ENCODE results near the gene GYS1. TPM values are rescaled to one million over a fixed set of nuclear protein-coding genes. Genes with fewer than 3 reads are reported as not detected.
"Not testable (repeated sequence)": the region's sequence is repeated elsewhere in the genome, so short reads cannot be mapped to it uniquely, and the experiment has no call there.

The GYS1 gene
- total and polyA plus RNA-seq, 4 donors: 2.6 to 8.7 (median 6.3) TPM

- DNase-seq (ENCODE audit: low spot score): no peak
- H3K9ac ChIP-seq (ENCODE audit: low read depth in 1 of 2, low read length in 2 of 2): no peak overlapping the region
- H3K9me3 ChIP-seq (ENCODE audit: control insufficient read depth in 4 of 4, low read length in 3 of 4): no peaks in the 10 kb centered on the region
- H3K27me3 ChIP-seq (ENCODE audit: control insufficient read depth in 4 of 4, insufficient read depth in 4 of 4, low read length in 3 of 4): no peaks in the 10 kb centered on the region
- no peak overlapping the region for H3K4me3 ChIP-seq (ENCODE audit: low read depth in 1 of 3, low read length in 3 of 3)
- WGBS: 81% methylated on average over 17 of the region's 17 CpGs
- no peaks in the 10 kb centered on the region for H3K4me1 ChIP-seq (ENCODE audit: control insufficient read depth in 4 of 4, insufficient read depth in 4 of 4, low read length in 3 of 4)
- no peaks in the 10 kb centered on the region for H3K36me3 ChIP-seq (ENCODE audit: control insufficient read depth in 4 of 4, insufficient read depth in 3 of 4, low read depth in 1 of 4, low read length in 3 of 4)
- TF ChIP-seq EGR1 (IDR thresholded peaks at IDR 0.05; ENCODE audit: low read depth in 2 of 2) (no peak), FOXA1 (IDR thresholded peaks at IDR 0.05) (no peak), YY1 (IDR thresholded peaks at IDR 0.05) (no peak), REST (IDR thresholded peaks at IDR 0.05) (no peak), RAD21 (IDR thresholded peaks at IDR 0.05) (no peak), HNF4G (IDR thresholded peaks at IDR 0.05) (no peak), GABPA (IDR thresholded peaks at IDR 0.05 in 1 of 2, conservative IDR thresholded peaks at IDR 0.05 in 1 of 2) (no peak), JUND (IDR thresholded peaks at IDR 0.05) (no peak)
- TF ChIP-seq, protein P1, sequence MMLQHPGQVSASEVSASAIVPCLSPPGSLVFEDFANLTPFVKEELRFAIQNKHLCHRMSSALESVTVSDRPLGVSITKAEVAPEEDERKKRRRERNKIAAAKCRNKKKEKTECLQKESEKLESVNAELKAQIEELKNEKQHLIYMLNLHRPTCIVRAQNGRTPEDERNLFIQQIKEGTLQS (IDR thresholded peaks at IDR 0.05): no peak
- no peak overlapping the region for H3K27ac ChIP-seq (ENCODE audit: low read depth in 1 of 2, low read length in 2 of 2)
Observed at GRCh38 chr19:49042177-49042576, 49.1 kb upstream of the GYS1 start.

- not testable (repeated sequence) for DNase-seq (ENCODE audit: low spot score); H3K36me3 ChIP-seq (ENCODE audit: control insufficient read depth in 4 of 4, insufficient read depth in 3 of 4, low read depth in 1 of 4, low read length in 3 of 4); H3K27ac ChIP-seq (ENCODE audit: low read depth in 1 of 2, low read length in 2 of 2); H3K4me3 ChIP-seq (ENCODE audit: low read depth in 1 of 3, low read length in 3 of 3); H3K9me3 ChIP-seq (ENCODE audit: control insufficient read depth in 4 of 4, low read length in 3 of 4); H3K4me1 ChIP-seq (ENCODE audit: control insufficient read depth in 4 of 4, insufficient read depth in 4 of 4, low read length in 3 of 4); H3K27me3 ChIP-seq (ENCODE audit: control insufficient read depth in 4 of 4, insufficient read depth in 4 of 4, low read length in 3 of 4); H3K9ac ChIP-seq (ENCODE audit: low read depth in 1 of 2, low read length in 2 of 2)
- WGBS: 60% methylated on average over 9 of the region's 9 CpGs
Observed at GRCh38 chr19:49039736-49040135, 46.6 kb upstream of the GYS1 start.

GRCh38 chr19:49038557-49039276, 45.6 kb upstream of the GYS1 start:
- H3K27ac ChIP-seq (ENCODE audit: low read depth in 1 of 2, low read length in 2 of 2); H3K4me3 ChIP-seq (ENCODE audit: low read depth in 1 of 3, low read length in 3 of 3); H3K4me1 ChIP-seq (ENCODE audit: control insufficient read depth in 4 of 4, insufficient read depth in 4 of 4, low read length in 3 of 4); DNase-seq (ENCODE audit: low spot score); H3K9me3 ChIP-seq (ENCODE audit: control insufficient read depth in 4 of 4, low read length in 3 of 4); H3K27me3 ChIP-seq (ENCODE audit: control insufficient read depth in 4 of 4, insufficient read depth in 4 of 4, low read length in 3 of 4); H3K36me3 ChIP-seq (ENCODE audit: control insufficient read depth in 4 of 4, insufficient read depth in 3 of 4, low read depth in 1 of 4, low read length in 3 of 4); H3K9ac ChIP-seq (ENCODE audit: low read depth in 1 of 2, low read length in 2 of 2): not testable (repeated sequence)
- WGBS: 83% methylated on average over 26 of the region's 26 CpGs

DNA sequence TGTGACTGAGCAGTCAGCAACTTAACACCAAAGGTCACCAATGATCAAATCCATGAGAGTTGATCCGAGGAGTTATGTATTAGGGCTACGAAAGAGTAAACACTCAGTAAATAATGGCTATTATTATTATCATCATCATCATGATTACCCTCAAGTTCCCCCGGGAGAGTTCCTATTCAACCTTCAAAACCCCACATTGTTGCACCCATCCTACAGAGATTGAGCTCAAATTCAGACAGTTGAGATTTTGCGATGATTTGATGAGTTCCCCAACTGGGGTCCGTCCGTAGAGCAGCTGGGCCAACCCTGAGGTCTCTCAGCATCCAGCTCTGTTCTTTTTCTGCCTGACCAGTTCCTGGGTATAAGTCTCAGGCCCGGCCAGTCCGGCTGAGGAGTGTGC, 45.0 kb upstream of the GYS1 start:
- WGBS: 86% methylated on average over 7 of the region's 8 CpGs

DNA sequence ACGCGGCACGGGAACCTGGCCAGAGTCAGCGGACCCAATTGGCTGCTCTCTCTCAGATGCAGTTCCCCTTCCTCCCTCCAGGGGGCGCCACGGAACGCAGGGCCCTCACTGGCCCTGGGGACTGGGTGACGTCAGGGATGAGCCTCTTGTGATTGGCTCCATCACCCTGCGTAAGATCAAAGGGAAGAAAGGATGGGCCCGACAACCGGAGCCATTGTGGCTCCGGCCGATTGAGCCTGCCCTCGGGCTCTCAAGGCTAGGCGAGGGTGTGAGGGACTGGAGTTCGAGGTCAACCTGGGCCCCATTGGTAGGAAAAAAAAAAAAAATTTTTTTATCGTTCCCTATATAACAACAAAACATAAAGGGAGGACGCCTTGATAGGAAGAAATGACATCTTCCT, 43.7 kb upstream of the GYS1 start, which contains the start of gene CGB1:
Gene CGB1, minus strand, starts transcription at position 81 of the 400 bp plus-strand sequence. CDS start 184 bp downstream, outside the sequence.
- WGBS: 62% methylated on average over 18 of the region's 18 CpGs
- not testable (repeated sequence) for H3K9ac ChIP-seq (ENCODE audit: low read depth in 1 of 2, low read length in 2 of 2); H3K36me3 ChIP-seq (ENCODE audit: control insufficient read depth in 4 of 4, insufficient read depth in 3 of 4, low read depth in 1 of 4, low read length in 3 of 4); H3K27ac ChIP-seq (ENCODE audit: low read depth in 1 of 2, low read length in 2 of 2); H3K4me1 ChIP-seq (ENCODE audit: control insufficient read depth in 4 of 4, insufficient read depth in 4 of 4, low read length in 3 of 4); H3K9me3 ChIP-seq (ENCODE audit: control insufficient read depth in 4 of 4, low read length in 3 of 4); DNase-seq (ENCODE audit: low spot score); H3K4me3 ChIP-seq (ENCODE audit: low read depth in 1 of 3, low read length in 3 of 3); H3K27me3 ChIP-seq (ENCODE audit: control insufficient read depth in 4 of 4, insufficient read depth in 4 of 4, low read length in 3 of 4)

More for the DNA sequence above, 45.0 kb upstream of the GYS1 start:
- H3K36me3 ChIP-seq (ENCODE audit: control insufficient read depth in 4 of 4, insufficient read depth in 3 of 4, low read depth in 1 of 4, low read length in 3 of 4); H3K9me3 ChIP-seq (ENCODE audit: control insufficient read depth in 4 of 4, low read length in 3 of 4); H3K27me3 ChIP-seq (ENCODE audit: control insufficient read depth in 4 of 4, insufficient read depth in 4 of 4, low read length in 3 of 4); H3K4me3 ChIP-seq (ENCODE audit: low read depth in 1 of 3, low read length in 3 of 3); H3K9ac ChIP-seq (ENCODE audit: low read depth in 1 of 2, low read length in 2 of 2); H3K4me1 ChIP-seq (ENCODE audit: control insufficient read depth in 4 of 4, insufficient read depth in 4 of 4, low read length in 3 of 4); DNase-seq (ENCODE audit: low spot score); H3K27ac ChIP-seq (ENCODE audit: low read depth in 1 of 2, low read length in 2 of 2): not testable (repeated sequence)

- H3K27me3 ChIP-seq (ENCODE audit: control insufficient read depth in 4 of 4, insufficient read depth in 4 of 4, low read length in 3 of 4); H3K9ac ChIP-seq (ENCODE audit: low read depth in 1 of 2, low read length in 2 of 2); H3K4me1 ChIP-seq (ENCODE audit: control insufficient read depth in 4 of 4, insufficient read depth in 4 of 4, low read length in 3 of 4); H3K4me3 ChIP-seq (ENCODE audit: low read depth in 1 of 3, low read length in 3 of 3); H3K36me3 ChIP-seq (ENCODE audit: control insufficient read depth in 4 of 4, insufficient read depth in 3 of 4, low read depth in 1 of 4, low read length in 3 of 4); H3K9me3 ChIP-seq (ENCODE audit: control insufficient read depth in 4 of 4, low read length in 3 of 4); DNase-seq (ENCODE audit: low spot score); H3K27ac ChIP-seq (ENCODE audit: low read depth in 1 of 2, low read length in 2 of 2): not testable (repeated sequence)
- WGBS: 33% methylated on average over 28 of the region's 28 CpGs
Observed at GRCh38 chr19:49031642-49032301, 38.7 kb upstream of the GYS1 start, which contains the start of gene CGB2. TSS of gene CGB2 (plus strand) at chr19:49031890. CDS start at chr19:49032096, 206 bp downstream.

All from liver (tissue), 9 donors.